Measurements from ENCODE around the gene TRIM2. TPM values are rescaled to one million over a fixed set of nuclear protein-coding genes. Genes with fewer than 3 reads are reported as not detected.
A peak's percentile ranks its signal among the peaks of the same experiment; 100 is the strongest.

Gene TRIM2
- polyA plus RNA-seq, 4 donors: 79.6 to 84.0 (median 81.3) TPM

DNA sequence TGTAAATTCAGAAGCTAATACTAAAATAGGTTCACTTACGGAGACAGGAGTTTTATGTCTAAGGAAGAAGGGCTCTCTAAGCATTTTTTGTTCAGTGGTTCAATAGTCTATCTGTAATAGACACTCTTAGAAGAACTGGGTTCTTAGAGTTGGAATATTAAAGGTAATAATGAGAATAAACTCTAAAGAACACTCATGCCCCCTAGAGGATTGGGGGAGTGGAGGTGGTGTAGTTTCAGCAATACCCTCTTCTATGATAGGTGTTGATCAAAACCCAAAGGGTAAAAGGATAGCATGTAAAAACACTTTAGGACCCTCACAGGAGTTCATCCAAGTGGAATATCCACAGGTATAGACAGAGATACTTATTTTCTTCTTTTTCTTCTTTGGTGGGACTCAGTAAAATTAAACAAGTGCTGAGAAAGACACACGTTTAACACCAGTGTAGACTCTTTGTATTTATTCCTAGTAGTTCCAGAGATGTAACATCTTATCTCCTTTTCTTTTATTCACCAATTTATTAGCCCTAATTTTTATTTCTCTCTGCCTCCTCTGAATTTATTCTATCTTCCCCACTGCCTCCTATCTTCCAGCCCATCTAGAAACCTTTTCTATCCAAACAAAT lies 114.6 kb downstream of the TRIM2 start:
- peak in 1 of 4 donors; percentile 56 for DNase-seq (ENCODE audit: low read depth in 4 of 4, low spot score in 2 of 4)

GRCh38 chr4:153322791-153323190 lies 118.5 kb downstream of the TRIM2 start:
- no peak for DNase-seq (ENCODE audit: low read depth in 4 of 4, low spot score in 2 of 4)

- DNase-seq (ENCODE audit: low read depth in 4 of 4, low spot score in 2 of 4): no peak
These were observed 119.8 kb downstream of the TRIM2 start for GRCh38 chr4:153324046-153324445.

DNA sequence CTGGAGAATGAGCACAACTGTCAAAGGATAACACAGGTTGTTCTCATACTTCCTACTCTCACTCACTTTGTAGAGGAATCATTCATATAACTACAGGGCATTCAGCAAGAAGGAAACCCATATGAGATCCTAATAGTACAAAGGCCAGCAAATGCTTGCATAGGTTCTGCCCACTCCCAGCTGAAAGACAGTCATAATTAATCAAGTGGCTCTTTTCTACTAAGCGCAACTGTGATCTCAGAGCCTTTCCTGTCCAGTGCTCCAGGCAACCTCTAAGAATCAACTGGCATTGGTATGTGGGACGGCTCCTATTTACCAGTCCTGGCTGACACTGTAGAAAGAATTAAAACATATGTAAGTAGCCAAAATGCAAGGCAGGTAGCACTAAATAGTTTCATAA lies 121.3 kb downstream of the TRIM2 start:
- no peak for DNase-seq (ENCODE audit: low read depth in 4 of 4, low spot score in 2 of 4)

DNA sequence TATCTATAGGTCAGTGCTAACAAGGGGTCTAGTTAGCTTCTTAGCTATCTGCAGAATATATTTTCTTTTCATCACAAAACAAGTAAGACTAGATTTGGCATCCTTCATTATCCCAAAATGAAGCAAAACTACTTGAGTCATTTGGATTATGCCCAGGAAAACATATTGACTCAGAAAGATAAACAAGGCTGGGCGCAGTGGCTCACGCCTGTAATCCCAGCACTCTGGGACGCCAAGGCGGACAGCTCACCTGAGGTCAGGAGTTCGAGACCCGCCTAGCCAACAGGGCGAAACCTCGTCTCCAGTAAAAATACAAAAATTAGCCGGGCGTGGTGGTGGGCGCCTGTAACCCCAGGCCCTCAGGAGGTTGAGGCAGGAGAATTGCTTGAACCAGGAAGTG lies 122.3 kb downstream of the TRIM2 start:
- DNase-seq (ENCODE audit: low read depth in 4 of 4, low spot score in 2 of 4): no peak

DNA sequence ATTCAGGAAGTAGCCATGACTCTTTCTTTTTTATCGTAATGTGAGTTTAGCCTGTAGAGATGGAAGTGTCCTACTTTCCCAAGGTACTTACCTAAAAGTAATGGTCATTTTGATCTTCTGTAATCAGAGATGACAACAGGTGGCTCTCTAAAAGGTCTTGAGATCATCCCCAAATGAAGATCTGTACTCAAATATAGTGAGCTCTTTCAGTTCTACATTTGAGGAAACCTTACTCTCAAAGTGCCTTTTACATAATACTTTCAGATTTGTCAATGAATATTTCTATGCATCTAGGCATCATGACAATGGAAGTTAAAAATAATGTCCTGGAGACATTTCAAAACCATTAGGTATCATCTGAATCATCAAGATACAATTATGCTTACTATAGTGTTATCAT lies 123.0 kb downstream of the TRIM2 start:
- DNase-seq (ENCODE audit: low read depth in 4 of 4, low spot score in 2 of 4): no peak

DNA sequence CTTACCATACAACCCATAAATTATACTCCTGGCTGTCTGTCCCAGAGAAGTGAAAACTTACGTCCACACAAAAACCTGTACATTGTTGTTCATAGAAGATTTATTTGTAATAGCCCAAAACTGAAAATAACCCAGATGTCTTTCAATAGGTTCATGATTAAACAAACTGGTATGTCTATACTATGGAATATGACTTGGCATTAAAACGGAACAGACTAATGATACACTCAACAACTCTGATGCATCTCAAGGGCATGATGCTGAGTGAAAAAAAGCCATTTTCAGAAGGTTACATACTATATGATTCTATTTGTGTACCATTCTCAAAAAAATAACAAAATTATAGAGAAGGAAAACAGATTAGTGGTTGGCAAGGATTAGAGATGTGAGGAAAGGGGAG lies 128.7 kb downstream of the TRIM2 start:
- no peak for DNase-seq (ENCODE audit: low read depth in 4 of 4, low spot score in 2 of 4)

DNA sequence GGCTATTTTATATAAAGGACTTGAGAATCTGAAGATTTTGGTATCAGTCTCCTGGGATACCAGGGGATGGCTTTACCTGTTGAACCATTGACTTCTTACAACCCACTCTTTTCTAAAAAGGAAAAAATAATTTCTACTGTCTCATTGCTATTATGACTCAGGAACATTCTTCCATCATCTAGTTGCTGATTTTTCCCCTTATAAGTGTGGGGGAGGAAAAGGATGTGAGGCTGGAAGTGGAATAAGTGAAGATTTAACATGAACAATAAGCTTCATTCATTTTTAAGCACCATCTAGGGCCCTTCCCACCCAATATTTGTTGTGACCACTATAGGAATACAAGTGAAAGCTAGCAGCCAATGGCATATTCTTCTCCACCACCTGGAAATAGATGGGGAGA lies 129.6 kb downstream of the TRIM2 start:
- DNase-seq (ENCODE audit: low read depth in 4 of 4, low spot score in 2 of 4): no peak

DNA sequence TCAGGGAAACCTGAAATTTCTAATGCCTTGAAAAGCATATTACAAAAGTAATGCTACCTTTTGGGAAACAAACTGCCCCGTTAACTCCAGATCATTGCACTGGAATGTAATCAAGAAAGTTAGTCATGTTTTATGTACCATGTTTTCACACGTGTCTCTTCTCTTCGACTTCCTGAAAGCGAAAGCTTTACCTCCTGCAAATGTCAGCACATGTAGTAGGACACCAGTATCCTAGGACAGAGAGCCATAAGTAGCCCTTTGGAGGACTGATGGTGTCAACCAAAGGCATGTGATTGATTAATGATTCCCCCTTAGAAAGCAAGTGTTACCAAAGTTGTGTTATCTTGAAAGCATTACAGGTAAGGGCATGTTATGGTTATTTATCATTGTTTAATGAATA lies 131.4 kb downstream of the TRIM2 start:
- DNase-seq (ENCODE audit: low read depth in 4 of 4, low spot score in 2 of 4): no peak

- DNase-seq (ENCODE audit: low read depth in 4 of 4, low spot score in 2 of 4): no peak
These were observed 133.4 kb downstream of the TRIM2 start for GRCh38 chr4:153337686-153338085.

- no peak for DNase-seq (ENCODE audit: low read depth in 4 of 4, low spot score in 2 of 4)
These were observed 137.4 kb downstream of the TRIM2 start for GRCh38 chr4:153341575-153342090.

DNA sequence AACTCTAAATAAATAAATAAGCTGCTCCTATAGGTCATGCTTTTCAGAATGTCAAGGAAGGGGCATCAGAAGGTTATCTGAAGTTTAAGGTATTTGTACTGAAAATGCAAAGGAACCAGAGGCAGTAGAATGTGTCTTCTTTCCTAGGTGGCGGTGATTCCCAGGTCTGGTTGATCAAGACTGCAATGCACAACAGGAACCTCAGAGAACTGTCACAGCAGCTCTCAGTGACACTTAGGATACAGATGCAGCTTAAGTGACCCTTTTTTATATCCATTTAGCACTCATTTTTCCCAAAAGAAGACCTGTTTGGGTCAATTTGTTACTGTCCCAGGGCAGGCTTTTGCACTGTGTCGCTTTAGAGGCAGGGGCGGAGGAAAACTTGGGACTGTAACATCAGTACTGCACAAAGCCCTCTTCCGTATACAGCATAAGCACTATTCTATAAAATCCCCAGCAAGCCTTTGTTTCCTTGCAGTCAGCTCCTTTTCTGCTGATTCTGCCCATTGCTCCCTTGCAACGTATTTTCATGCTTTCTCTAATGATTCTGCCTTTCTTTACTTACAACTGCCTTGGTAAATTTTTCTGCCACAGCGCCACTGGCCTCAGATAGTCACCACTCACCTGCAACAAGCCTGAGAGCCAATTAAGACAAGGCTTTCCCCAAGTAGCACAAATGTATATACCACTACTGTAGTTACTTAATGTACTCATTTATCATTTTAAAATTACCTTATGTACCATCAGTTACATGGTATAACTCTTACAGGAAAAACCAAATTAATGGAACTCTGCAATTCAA lies 138.7 kb downstream of the TRIM2 start:
- DNase-seq (ENCODE audit: low read depth in 4 of 4, low spot score in 2 of 4): no peak

GRCh38 chr4:153344131-153345011 lies 140.1 kb downstream of the TRIM2 start, which contains the start of gene MND1:
MND1 (plus strand) TSS chr4:153344688; CDS start chr4:153344738, 50 bp downstream.
- DNase-seq (ENCODE audit: low read depth in 4 of 4, low spot score in 2 of 4): peak; percentile 66 to 84 (median 80)

- DNase-seq (ENCODE audit: low read depth in 4 of 4, low spot score in 2 of 4): peak; percentile 44 to 74 (median 56)
These were observed 141.1 kb downstream of the TRIM2 start for GRCh38 chr4:153345012-153345981.

DNA sequence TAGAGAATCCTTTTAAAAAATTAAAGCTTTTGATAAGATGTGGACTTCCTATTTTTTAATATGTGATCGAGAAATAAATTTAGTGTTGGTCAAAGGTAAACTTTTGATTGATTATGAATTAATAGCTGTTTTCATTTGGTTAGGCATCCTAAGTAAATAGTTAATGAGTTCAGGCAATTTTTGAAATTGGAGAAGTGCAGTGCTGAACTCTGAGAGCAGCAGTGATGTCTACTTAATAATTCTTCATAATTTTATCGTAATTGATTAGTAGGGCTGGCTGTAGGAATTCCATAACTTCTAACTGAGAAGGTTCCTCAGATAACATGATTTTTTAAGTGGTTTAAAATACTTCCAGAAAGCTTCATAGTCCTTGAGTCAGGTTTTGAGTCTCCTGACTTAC lies 141.8 kb downstream of the TRIM2 start:
- no peak for DNase-seq (ENCODE audit: low read depth in 4 of 4, low spot score in 2 of 4)

GRCh38 chr4:153346563-153346962 lies 142.3 kb downstream of the TRIM2 start:
- no peak for DNase-seq (ENCODE audit: low read depth in 4 of 4, low spot score in 2 of 4)

DNA sequence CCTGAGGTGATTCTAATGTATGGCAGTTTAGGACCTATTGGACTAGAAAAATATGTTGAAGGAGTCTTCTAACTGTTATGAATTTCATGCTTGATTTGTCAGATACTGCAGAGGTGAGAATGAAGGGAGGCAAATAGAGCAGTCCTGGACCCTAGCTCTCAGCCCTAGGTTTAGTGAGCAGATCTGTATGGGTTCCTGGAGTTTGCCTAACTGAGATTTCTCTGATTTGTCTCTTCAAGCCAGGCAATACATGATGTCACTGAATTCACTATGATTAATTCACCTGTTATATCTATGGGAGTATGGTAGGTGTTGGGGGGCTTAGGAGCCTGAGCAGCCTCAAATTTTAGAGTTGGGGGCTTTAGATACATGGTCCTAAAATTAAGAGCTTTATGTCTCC lies 142.9 kb downstream of the TRIM2 start:
- no peak for DNase-seq (ENCODE audit: low read depth in 4 of 4, low spot score in 2 of 4)

GRCh38 chr4:153348006-153348405 lies 143.8 kb downstream of the TRIM2 start:
- no peak for DNase-seq (ENCODE audit: low read depth in 4 of 4, low spot score in 2 of 4)

DNA sequence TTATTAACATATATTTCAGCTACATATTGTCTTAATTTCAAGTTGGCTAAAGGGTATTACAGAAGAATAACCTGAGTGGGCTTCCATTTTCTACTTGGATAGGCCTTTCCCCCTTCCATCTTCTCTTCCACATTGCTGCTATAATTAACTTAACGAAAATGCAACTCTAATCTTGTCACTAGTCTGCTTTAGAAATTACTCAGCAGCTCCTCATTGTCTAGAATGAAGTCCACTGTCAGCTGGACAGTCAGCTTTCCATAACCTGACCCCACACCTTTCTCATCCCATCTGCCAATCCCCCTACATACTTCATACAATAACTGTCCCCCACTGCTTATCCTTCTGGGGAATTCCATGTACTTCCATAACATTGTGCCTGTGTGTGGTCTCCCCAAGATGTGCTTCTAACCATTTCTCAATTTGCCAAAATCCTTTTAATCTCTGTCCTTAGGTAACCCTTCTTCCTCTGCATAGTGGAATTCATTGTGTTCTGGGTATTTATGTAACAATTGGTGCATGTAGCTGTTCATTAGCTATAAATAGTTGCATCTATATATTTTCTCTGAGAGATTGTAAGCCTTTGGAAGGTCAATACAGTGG lies 145.1 kb downstream of the TRIM2 start:
- DNase-seq (ENCODE audit: low read depth in 4 of 4, low spot score in 2 of 4): no peak
